Measurements from ENCODE around the gene SCN8A.

Gene SCN8A

DNA sequence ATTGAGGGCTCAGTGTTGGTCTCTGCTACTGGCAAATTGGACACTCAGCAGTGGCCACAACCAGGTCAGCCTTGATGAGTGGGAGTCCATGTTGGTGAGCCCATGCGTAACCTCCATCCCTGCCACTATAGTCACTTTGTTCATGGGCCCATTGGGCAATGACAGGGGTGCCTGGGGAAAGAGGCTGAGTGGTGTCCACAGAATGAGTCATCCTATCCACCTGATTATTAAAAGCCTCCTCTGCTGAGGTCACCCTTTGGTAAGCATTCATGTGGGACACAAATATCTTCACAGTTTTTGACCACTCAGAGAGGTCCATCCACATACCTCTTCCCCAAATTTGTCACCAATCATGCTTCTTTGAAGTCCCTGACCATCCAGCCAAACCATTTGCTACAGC is 207.5 kb downstream of the SCN8A start:
- no peak for DNase-seq (ENCODE audit: low read depth in 1 of 2, low spot score in 1 of 2)
- no peaks in the 10 kb centered on the region for H3K27me3 ChIP-seq (ENCODE audit: insufficient read depth, poor library complexity, severe bottlenecking)
- H3K27ac ChIP-seq (replicated peaks) = no peak overlapping the region
- no peak overlapping the region for H3K4me3 ChIP-seq (replicated peaks; ENCODE audit: insufficient read depth, low read length)
- TF ChIP-seq GABPA (IDR thresholded peaks at IDR 0.05; ENCODE audit: low read depth) = no peak
- no peak for TF ChIP-seq POLR2AphosphoS5 (IDR thresholded peaks at IDR 0.05; ENCODE audit: low read depth)
- TF ChIP-seq, protein P1, sequence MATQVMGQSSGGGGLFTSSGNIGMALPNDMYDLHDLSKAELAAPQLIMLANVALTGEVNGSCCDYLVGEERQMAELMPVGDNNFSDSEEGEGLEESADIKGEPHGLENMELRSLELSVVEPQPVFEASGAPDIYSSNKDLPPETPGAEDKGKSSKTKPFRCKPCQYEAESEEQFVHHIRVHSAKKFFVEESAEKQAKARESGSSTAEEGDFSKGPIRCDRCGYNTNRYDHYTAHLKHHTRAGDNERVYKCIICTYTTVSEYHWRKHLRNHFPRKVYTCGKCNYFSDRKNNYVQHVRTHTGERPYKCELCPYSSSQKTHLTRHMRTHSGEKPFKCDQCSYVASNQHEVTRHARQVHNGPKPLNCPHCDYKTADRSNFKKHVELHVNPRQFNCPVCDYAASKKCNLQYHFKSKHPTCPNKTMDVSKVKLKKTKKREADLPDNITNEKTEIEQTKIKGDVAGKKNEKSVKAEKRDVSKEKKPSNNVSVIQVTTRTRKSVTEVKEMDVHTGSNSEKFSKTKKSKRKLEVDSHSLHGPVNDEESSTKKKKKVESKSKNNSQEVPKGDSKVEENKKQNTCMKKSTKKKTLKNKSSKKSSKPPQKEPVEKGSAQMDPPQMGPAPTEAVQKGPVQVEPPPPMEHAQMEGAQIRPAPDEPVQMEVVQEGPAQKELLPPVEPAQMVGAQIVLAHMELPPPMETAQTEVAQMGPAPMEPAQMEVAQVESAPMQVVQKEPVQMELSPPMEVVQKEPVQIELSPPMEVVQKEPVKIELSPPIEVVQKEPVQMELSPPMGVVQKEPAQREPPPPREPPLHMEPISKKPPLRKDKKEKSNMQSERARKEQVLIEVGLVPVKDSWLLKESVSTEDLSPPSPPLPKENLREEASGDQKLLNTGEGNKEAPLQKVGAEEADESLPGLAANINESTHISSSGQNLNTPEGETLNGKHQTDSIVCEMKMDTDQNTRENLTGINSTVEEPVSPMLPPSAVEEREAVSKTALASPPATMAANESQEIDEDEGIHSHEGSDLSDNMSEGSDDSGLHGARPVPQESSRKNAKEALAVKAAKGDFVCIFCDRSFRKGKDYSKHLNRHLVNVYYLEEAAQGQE (IDR thresholded peaks at IDR 0.05; ENCODE audit: insufficient replicate concordance, low read depth) = no peak
- TF ChIP-seq SPI1 (IDR thresholded peaks at IDR 0.05; ENCODE audit: borderline replicate concordance, low read depth) = no peak
- TF ChIP-seq, protein P2, sequence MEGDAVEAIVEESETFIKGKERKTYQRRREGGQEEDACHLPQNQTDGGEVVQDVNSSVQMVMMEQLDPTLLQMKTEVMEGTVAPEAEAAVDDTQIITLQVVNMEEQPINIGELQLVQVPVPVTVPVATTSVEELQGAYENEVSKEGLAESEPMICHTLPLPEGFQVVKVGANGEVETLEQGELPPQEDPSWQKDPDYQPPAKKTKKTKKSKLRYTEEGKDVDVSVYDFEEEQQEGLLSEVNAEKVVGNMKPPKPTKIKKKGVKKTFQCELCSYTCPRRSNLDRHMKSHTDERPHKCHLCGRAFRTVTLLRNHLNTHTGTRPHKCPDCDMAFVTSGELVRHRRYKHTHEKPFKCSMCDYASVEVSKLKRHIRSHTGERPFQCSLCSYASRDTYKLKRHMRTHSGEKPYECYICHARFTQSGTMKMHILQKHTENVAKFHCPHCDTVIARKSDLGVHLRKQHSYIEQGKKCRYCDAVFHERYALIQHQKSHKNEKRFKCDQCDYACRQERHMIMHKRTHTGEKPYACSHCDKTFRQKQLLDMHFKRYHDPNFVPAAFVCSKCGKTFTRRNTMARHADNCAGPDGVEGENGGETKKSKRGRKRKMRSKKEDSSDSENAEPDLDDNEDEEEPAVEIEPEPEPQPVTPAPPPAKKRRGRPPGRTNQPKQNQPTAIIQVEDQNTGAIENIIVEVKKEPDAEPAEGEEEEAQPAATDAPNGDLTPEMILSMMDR (IDR thresholded peaks at IDR 0.05; ENCODE audit: insufficient read depth, low read length) = no peak

DNA sequence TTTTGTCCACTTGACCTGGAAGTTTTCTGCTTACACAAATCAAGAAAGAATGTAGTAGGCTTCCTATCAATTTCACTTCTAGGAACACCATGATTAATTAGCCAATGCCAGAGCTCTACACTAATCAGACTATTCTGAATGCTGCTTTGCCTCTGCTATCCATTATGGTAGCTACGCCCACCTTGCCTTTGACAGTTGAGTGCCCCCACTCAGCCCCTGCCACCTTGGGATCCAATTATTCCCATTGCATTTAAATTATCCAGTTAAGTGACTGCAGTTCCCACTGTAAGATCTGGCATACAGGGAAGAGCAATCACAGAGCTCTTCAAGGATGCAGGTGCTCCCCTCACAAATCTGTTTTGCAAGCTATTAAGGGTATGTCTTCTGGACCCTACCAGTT is 210.0 kb downstream of the SCN8A start:
- Histone ChIP-seq H3K27me3 (ENCODE audit: insufficient read depth, poor library complexity, severe bottlenecking) (no peaks in the 10 kb centered on the region), H3K4me3 (replicated peaks; ENCODE audit: insufficient read depth, low read length) (no peak overlapping the region), H3K27ac (replicated peaks) (no peak overlapping the region)
- no peak for DNase-seq (ENCODE audit: low read depth in 1 of 2, low spot score in 1 of 2)
- TF ChIP-seq GABPA (IDR thresholded peaks at IDR 0.05; ENCODE audit: low read depth) (no peak), POLR2AphosphoS5 (IDR thresholded peaks at IDR 0.05; ENCODE audit: low read depth) (no peak), SPI1 (IDR thresholded peaks at IDR 0.05; ENCODE audit: borderline replicate concordance, low read depth) (no peak)
- TF ChIP-seq, protein P1 (IDR thresholded peaks at IDR 0.05; ENCODE audit: insufficient replicate concordance, low read depth) = no peak
- TF ChIP-seq, protein P2 (IDR thresholded peaks at IDR 0.05; ENCODE audit: insufficient read depth, low read length) = no peak

DNA sequence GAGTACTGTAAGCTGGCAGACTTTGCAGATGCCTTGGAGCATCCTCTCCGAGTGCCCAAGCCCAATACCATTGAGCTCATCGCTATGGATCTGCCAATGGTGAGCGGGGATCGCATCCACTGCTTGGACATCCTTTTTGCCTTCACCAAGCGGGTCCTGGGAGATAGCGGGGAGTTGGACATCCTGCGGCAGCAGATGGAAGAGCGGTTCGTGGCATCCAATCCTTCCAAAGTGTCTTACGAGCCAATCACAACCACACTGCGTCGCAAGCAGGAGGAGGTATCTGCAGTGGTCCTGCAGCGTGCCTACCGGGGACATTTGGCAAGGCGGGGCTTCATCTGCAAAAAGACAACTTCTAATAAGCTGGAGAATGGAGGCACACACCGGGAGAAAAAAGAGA is 215.9 kb downstream of the SCN8A start:
- Histone ChIP-seq H3K27me3 (ENCODE audit: insufficient read depth, poor library complexity, severe bottlenecking) (peaks cover 4% of the 10 kb centered on the region), H3K27ac (replicated peaks) (no peak overlapping the region), H3K4me3 (replicated peaks; ENCODE audit: insufficient read depth, low read length) (no peak overlapping the region)
- TF ChIP-seq, protein P1 (IDR thresholded peaks at IDR 0.05; ENCODE audit: insufficient replicate concordance, low read depth) = no peak
- TF ChIP-seq, protein P2 (IDR thresholded peaks at IDR 0.05; ENCODE audit: insufficient read depth, low read length) = no peak
- TF ChIP-seq SPI1 (IDR thresholded peaks at IDR 0.05; ENCODE audit: borderline replicate concordance, low read depth) (no peak), GABPA (IDR thresholded peaks at IDR 0.05; ENCODE audit: low read depth) (no peak), POLR2AphosphoS5 (IDR thresholded peaks at IDR 0.05; ENCODE audit: low read depth) (no peak)
- DNase-seq (ENCODE audit: low read depth in 1 of 2, low spot score in 1 of 2) = no peak

Data from HL-60 (cell line).